COLO668 (cell line): ENCODE data around the gene HMMR.
"Not testable (repeated sequence)": the region's sequence is repeated elsewhere in the genome, so short reads cannot be mapped to it uniquely, and the experiment has no call there.

Experiments used
- DNase-seq: peaks from one replicate; lab custom pipeline; 2025; ENCODE audit not compliant: unreplicated experiment; lab: John Stamatoyannopoulos, UW

HMMR gene

DNA sequence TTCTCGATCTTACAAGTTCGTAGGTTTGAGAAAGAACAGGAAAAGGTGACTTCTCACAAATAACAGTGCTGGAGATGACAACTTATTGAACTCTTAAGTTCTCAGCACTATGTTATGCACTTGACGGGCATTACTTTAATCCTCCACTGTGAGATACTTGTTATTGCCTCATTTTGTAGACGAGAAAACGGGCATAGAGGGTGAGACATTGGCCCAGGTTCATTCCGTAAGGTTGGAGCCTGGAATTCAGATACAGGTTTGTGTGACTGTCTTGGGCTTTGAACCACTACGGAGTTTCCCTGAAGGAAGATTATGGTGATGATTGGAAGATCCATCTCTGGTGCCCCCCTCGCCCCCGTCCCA, 45.6 kb downstream of the HMMR start:
- no peak for DNase-seq

DNA sequence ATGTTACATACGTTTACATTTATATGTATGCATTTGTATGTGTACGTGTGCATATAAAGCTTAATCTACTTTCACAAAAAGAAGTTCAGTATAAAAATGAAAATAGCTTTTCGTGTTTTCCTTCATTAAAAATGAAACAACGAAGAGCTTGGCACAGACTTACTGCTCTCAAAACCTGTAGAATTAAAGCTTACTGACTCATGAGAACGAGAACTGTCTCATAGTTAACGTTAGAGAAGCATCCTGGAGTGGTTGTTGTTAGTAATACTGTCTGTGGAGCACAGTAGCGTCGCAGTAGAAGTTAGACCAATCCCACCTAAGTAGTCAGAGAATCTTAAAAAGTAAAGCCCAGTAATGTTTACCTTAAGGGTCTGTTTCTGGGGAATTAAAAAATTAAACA, 46.3 kb downstream of the HMMR start:
- DNase-seq = no peak

DNA sequence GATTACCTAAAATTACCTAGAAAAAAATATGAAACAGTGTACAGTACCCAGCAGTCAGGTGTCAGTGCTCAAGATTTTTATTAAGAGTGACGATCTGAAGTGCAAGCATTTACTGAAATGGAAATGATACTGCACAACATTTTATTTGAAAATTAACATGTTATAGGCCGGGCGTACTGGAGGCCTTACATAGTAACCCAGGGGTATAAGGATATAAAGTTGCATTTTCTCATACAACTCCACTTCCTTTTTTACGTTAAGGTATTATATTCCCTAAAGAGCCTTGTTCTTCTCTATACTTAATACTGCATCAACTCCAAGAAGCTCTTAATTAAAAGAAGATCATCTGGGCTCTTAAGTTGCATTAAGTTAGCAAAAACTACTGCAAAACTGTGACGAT, 48.3 kb downstream of the HMMR start:
- DNase-seq = no peak

DNA sequence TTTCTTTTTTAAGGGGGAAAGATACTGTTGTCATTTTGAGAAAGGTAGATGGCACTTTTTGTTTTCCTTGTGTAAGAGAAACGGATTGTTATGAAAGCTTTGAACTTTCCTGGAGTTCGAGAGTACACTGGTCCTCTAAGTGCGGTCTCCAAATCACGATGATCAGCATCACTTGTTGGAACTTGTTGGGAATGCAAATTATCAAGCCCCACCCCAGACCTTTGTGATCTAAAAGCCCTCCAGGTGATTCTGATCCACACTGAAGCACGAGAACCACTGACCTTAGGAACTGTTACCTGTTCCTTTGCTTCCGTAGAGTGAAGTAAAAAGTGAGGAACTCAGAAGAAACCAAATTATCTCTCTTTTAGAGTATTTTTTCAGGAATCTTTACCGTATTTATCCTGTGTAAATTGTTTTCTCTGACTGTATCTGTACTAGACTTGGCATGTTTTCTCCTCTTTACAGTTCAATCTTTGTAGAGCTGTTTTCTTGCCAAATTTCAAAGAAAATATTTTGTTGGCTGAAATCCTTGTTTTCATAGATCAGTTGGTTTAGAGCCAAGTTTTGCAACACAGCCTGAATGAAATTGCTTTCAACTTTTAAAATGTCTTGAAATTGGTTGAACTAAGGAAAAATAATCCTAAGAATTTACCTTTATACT, 49.0 kb downstream of the HMMR start:
- no peak for DNase-seq

DNA sequence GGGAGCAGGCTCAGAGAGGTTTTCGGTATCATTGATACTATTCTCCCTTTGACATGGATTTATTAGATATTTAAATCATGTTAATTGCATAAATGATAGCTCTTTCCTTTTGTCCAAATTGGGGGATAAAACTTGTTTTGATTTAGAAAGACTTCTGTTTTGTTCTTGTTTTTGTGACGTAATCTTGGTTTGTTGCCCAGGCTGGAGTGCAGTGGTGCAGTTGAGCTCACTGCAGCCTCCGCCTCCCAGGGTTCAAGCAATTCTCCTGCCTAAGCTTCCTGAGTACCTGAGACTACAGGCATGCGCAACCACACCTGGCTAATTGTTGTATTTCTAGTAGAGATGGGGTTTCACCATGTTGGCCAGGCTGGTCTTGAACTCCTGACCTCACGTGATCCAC, 52.1 kb downstream of the HMMR start:
- no peak for DNase-seq

DNA sequence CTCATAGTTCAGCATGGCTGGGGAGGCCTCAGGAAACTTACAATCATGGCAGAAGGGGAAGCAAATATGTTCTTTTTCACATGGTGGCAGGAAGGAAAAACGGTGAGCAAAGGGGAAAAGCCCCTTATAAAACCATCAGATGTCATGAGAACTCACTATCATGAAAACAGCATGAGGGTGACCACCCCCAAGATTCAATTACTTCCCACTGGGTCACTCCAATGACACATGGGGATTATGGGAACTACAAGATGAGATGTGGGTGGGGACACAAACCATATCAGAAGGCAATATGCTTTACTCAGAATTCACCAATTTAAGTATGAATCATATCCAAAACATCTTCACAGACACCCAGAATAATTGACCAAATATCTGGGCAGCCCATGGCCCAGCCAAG, 64.7 kb downstream of the HMMR start:
- no peak for DNase-seq

DNA sequence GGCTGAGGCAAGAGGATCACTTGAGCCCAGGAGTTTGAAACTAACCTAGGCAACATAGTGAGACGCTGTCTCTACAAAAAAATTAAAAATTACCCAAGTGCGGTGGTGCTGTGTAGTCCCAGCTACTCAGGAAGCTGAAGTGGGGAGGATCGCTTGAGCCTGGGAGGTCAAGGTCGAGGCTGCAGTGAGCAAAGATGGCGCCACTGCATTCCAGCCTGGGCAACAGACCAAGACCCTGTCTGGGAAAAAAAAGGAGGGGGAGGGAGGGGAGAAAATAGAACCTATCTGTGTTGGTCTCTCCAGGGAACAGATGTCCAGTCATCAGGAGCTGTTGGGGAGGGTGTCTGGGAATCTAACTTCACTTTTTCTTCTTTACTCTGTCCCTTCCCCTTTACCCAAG, 69.3 kb downstream of the HMMR start:
- DNase-seq = no peak

DNA sequence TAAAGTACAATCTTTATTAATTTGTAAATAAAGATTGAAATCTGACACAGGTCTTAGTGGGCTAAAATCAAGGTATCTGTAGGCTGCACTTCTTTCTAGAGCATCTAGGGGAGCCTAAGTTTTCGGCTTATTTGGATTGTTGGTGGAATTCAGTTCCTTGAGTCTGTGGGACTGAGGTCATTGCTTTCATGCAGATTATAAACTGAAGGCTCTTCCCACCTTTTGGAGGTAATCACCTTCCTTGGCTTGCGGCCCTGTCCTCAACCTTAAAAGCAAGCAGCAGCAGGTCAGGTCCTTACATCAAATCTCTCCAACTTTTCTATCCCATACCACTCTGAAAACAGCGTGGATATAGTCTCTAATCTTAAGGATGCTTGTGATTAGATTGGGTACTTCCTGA, 70.8 kb downstream of the HMMR start:
- no peak for DNase-seq

DNA sequence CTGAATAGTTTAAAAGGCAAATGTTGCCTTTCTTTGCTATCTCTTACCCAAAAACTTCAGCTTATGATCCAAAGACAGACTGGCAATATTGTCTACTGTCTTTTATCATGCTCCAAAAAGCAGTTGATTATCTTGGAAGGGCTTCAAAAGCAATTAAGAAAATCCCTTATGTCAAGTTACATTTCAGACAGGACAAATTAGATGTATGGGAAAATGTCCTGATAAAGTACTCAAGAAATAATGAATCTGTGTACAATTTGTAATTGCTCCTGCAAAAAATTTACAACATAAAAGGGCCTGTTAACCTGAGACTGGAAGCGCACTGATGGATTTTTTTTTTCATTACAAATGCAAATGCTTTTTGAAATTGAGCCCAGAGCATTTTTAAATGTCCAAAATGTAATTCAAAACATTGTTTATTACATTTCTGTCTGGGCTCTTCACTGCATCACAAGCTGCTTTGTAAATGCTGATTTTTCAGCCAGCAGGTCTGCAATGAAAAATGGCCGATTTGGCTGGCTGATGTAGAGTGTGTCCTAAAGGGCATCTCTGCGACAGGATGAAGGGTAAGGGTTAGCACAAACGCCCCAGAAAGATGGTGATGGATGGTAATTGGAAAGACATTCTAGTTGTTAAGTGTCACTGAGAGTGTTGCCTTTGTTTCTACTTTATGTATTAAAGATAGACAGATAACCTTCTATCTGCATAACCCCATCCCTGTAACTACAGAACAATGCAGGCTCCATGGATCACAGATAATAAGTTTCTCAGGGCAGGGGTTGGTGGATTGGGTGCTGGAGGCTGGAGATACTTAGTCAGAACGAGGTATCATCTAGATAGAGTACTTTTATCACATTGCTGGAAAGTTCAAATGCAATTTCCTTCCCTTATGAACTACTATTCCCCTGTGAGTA, 72.0 kb downstream of the HMMR start:
- DNase-seq = no peak

DNA sequence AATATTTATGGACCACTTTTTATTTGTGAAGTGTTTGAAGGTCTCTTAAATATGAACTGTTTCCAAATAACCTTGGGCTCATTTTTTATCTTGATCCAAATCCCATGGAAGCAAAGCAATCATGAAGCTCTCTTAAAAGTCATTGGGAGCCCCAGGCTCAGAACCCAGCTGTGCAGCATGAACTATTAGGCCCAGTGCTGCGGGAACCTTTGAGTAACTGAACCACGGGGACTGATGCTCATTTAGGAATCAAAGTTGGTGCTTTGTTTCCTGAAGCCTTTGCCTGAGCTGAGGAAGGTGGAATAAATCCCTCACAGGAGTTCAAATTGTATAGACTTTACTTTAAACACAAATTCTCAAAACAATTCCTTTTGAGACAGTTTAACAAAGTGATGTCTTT, 72.8 kb downstream of the HMMR start:
- DNase-seq = no peak

DNA sequence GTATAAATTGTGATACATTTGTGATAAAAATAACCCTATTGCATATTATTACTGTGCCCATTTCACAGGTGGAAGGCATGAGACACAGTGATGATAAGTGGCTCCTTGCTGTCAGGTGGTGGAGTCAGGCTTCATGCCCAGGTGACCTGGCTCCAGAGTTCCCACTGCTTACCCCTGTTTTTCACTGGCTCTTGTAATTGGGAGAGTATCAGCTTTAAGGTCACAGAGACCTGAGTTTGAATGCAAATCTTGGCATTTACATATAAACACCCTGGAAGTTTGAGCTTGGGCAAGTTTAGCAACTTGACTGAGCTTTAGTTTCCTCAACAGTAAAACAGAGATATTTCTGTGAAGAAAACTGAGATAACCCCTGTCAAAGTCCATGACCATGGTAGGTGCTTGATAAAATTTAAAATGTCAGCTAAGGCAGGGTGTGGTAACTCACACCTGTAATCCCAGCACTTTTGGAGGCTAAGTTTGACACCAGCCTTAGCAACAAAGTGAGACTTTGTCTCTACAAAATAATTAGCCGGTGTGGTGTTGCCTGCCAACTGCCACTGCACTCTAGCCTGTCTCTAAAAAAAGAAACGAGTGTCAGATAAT, 74.2 kb downstream of the HMMR start:
- DNase-seq = no peak

DNA sequence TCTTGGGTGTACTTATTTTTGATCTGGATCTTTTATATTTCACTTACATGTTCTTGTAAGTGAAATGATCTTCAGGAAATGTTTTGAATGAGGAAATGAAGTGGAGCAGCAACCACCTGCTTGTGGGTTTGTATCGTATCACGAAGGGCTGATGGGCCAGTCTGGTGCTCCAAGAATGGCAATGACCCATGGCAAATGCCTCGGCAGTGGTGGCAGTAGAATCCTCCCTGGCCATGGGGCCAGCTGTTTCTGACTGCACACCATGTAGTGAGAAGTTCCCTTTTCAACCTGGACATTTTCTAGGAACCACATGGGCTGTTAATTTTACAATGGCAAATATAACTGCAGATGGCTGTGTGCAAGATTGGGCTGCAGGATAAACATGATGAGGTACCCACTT, 74.9 kb downstream of the HMMR start:
- no peak for DNase-seq

DNA sequence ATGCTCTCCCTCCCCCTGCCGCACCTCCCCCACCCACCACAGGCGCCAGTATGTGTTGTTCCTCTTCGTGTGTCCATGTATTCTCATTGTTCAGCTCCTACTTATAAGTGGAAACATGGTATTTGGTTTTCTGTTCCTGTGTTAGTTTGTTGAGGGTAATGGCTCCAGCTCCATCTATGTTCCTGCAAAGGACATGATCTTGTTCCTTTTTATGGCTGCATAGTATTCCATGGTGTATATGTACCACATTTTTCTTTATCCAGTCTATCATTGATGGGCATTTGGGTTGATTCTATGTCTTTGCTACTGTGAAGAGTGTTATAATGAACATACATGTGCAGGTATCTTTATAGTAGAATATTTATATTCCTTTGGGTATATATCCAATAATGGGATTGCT, 76.0 kb downstream of the HMMR start:
- not testable (repeated sequence) for DNase-seq

DNA sequence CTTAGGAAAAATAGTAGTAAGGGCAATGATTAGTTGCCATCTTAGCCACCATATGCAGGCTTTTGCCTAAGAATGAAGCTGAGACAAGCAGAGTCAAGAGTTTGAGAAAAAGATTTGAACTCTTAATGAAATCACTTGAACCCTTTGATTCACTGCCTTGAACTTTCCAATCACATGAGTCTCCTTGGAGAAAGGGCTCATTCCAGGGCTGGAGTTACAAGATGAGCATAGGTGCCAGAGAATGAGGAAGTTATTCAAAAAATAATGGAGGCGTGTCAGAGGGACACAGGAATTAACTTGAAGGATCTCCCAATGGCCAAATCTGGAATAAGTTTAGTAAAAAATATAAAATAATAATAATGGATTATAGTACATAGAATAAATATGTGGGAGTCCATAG, 80.3 kb downstream of the HMMR start:
- no peak for DNase-seq
